GM23338 (cell line): ENCODE data around the gene KLHL36. TPM values are rescaled to one million over a fixed set of nuclear protein-coding genes. Genes with fewer than 3 reads are reported as not detected.

Source experiments
- ATAC-seq: fragments of 200-7000 bp; cut with Tn5 transposase; 3 replicates; pipeline ENCODE4 v1.9.1; 2020
- DNase-seq: peaks from one replicate; pipeline ENCODE4 v3.0.0-alpha.2; 2015; ENCODE audit warnings: low spot score
- H2AFZ ChIP-seq: fragments of 200-600 bp; sonication (generic); 2 replicates; pipeline ENCODE4 v1.8.0; 2016; ENCODE audit warnings: antibody characterized with exemption, mild to moderate bottlenecking, moderate library complexity
- H3F3A ChIP-seq: fragments of 200-600 bp; sonication (generic); replicated peaks from 2 replicates; pipeline ENCODE4 v1.8.0; 2017; ENCODE audit warnings: antibody characterized with exemption, mixed run types, low read depth
- H3K27ac ChIP-seq: fragments of 200-600 bp; sonication (generic); 2 replicates; pipeline ENCODE4 v1.6.1; 2016; ENCODE audit warnings: low read depth
- H3K27me3 ChIP-seq: fragments of 200-600 bp; sonication (generic); 2 replicates; pipeline ENCODE4 v1.8.0; 2016; ENCODE audit warnings: mild to moderate bottlenecking, mixed run types, moderate library complexity; ENCODE audit not compliant: insufficient read depth
- H3K36me3 ChIP-seq: fragments of 200-600 bp; sonication (generic); 2 replicates; pipeline ENCODE4 v1.8.0; 2016; ENCODE audit warnings: mild to moderate bottlenecking; ENCODE audit not compliant: insufficient read depth
- H3K4me1 ChIP-seq: fragments of 200-600 bp; sonication (generic); 2 replicates; pipeline ENCODE4 v1.8.0; 2016; ENCODE audit warnings: mild to moderate bottlenecking, moderate library complexity; ENCODE audit not compliant: insufficient read depth
- H3K4me2 ChIP-seq: fragments of 200-600 bp; sonication (generic); 2 replicates; pipeline ENCODE4 v1.7.1; 2017; ENCODE audit warnings: mixed run types
- H3K4me3 ChIP-seq: fragments of 200-600 bp; sonication (generic); 2 replicates; pipeline ENCODE4 v1.6.1; 2016; ENCODE audit warnings: mixed run types
- H3K79me2 ChIP-seq: fragments of 200-600 bp; sonication (generic); replicated peaks from 2 replicates; pipeline ENCODE4 v1.8.0; 2017; ENCODE audit warnings: mild to moderate bottlenecking; ENCODE audit not compliant: insufficient read depth
- H3K9me2 ChIP-seq: fragments of 200-600 bp; sonication (generic); 2 replicates; pipeline ENCODE4 v1.8.0; 2017; ENCODE audit not compliant: insufficient read depth
- H4K20me1 ChIP-seq: fragments of 200-600 bp; sonication (generic); replicated peaks from 2 replicates; pipeline ENCODE4 v1.8.0; 2017; ENCODE audit warnings: mild to moderate bottlenecking; ENCODE audit not compliant: insufficient read depth
- H3K27ac Mint-ChIP-seq: 2 replicates; pipeline ENCODE4 v1.8.0; 2020; ENCODE audit warnings: inconsistent platforms, mild to moderate bottlenecking, moderate library complexity, mixed read lengths
- H3K27me3 Mint-ChIP-seq: 3 replicates; pipeline ENCODE4 v1.8.0; 2022; ENCODE audit warnings: low read depth, mild to moderate bottlenecking, moderate library complexity, mixed read lengths, inconsistent platforms; ENCODE audit not compliant: insufficient read depth, poor library complexity
- H3K36me3 Mint-ChIP-seq: 3 replicates; pipeline ENCODE4 v1.8.0; 2021; ENCODE audit warnings: low read depth, mild to moderate bottlenecking, inconsistent platforms, moderate library complexity, mixed read lengths
- H3K4me1 Mint-ChIP-seq: 3 replicates; pipeline ENCODE4 v1.8.0; 2020; ENCODE audit warnings: mild to moderate bottlenecking, inconsistent platforms, mixed read lengths
- H3K4me3 Mint-ChIP-seq: 3 replicates; pipeline ENCODE4 v1.8.0; 2021; ENCODE audit warnings: moderate library complexity, mild to moderate bottlenecking, inconsistent platforms, mixed read lengths
- H3K9me3 Mint-ChIP-seq: 3 replicates; pipeline ENCODE4 v1.8.0; 2020; ENCODE audit warnings: moderate library complexity, mild to moderate bottlenecking, inconsistent platforms, mixed read lengths
- CREB1 ChIP-seq: fragments of 250-450 bp; sonication (Bioruptor Pico); IDR thresholded peaks from 2 replicates; pipeline ENCODE4 v1.5.0; 2020; ENCODE audit warnings: low read depth, mild to moderate bottlenecking, moderate library complexity
- EZH2 ChIP-seq: fragments of 200-600 bp; sonication (generic); IDR thresholded peaks from one replicate; pipeline ENCODE4 v1.8.0; 2017; ENCODE audit warnings: antibody characterized with exemption, mild to moderate bottlenecking, low read depth; ENCODE audit not compliant: unreplicated experiment
- EZH2phosphoT487 ChIP-seq: fragments of 200-600 bp; sonication (generic); IDR thresholded peaks from one replicate; pipeline ENCODE4 v1.8.1; 2018; ENCODE audit warnings: antibody characterized with exemption; ENCODE audit not compliant: unreplicated experiment
- JUNB ChIP-seq: IDR thresholded peaks from one replicate; pipeline ENCODE4 v1.6.1; 2016; ENCODE audit warnings: antibody characterized with exemption; ENCODE audit not compliant: unreplicated experiment
- NANOG ChIP-seq: IDR thresholded peaks from 2 replicates; pipeline ENCODE4 v1.6.1; 2016; ENCODE audit warnings: antibody characterized with exemption, borderline replicate concordance
- REST ChIP-seq: IDR thresholded peaks from one replicate; pipeline ENCODE4 v1.6.1; 2018; ENCODE audit warnings: antibody characterized with exemption; ENCODE audit not compliant: unreplicated experiment
- STAT1 ChIP-seq: IDR thresholded peaks from one replicate; pipeline ENCODE4 v1.6.1; 2016; ENCODE audit warnings: antibody characterized with exemption; ENCODE audit not compliant: unreplicated experiment
- ZNF114 ChIP-seq: fragments of 250-450 bp; sonication (Bioruptor Pico); IDR thresholded peaks from 2 replicates; pipeline ENCODE4 v1.5.0; 2020; ENCODE audit warnings: mild to moderate bottlenecking, moderate library complexity
- ZNF331 ChIP-seq: fragments of 250-450 bp; sonication (Bioruptor Pico); IDR thresholded peaks from 2 replicates; pipeline ENCODE4 v1.5.0; 2020; ENCODE audit warnings: low read depth, mild to moderate bottlenecking, moderate library complexity
- ZNF462 ChIP-seq: fragments of 250-450 bp; sonication (Bioruptor Pico); IDR thresholded peaks from 2 replicates; pipeline ENCODE4 v1.5.0; 2020; ENCODE audit warnings: mild to moderate bottlenecking, moderate library complexity
- polyA plus RNA-seq: library from polyadenylated mRNA; unstranded; fragments of >200 nt; fragmentation: Nextera tagmentation; extraction: Ambion mirVana; gene quantifications from 2 replicates; pipeline ENCODE4 v1.2.1, GENCODE V29; 2016
- total RNA-seq: library from RNA; depleted of rRNA; stranded (reverse); fragments of >200 nt; shearing (Covaris generic); gene quantifications from 2 replicates; pipeline ENCODE4 v1.2.3, GENCODE V29; 2014

The KLHL36 gene
- total and polyA plus RNA-seq, 2 experiments from 2014 or later, result 13.4 to 70.4 TPM

- TF ChIP-seq ZNF462 (no peak), CREB1 (CRISPR knock-in tag) (no peak)
Measured at GRCh38 chr16:84633622-84634021, 14.7 kb upstream of the KLHL36 start (continued).

- Histone ChIP-seq H3K79me2 (no peaks in the 10 kb centered on the region), H3K27me3 (no peaks in the 10 kb centered on the region), H3K4me1 (no peaks in the 10 kb centered on the region), H3K9me2 (no peaks in the 10 kb centered on the region), H2AFZ (no peak overlapping the region), H3F3A (no peaks in the 10 kb centered on the region), H3K27ac (no peak overlapping the region), H3K36me3 (no peaks in the 10 kb centered on the region), H3K4me3 (no peak overlapping the region), H3K4me2 (no peak overlapping the region), H4K20me1 (no peaks in the 10 kb centered on the region)
- ATAC-seq (no peak), DNase-seq (no peak)
- Mint-ChIP-seq H3K4me3 (no peak overlapping the region), H3K4me1 (peaks cover 6% of the 10 kb centered on the region), H3K9me3 (no peaks in the 10 kb centered on the region), H3K36me3 (no peaks in the 10 kb centered on the region; the same call in 2 of the 3 replicates), H3K27ac (no peak overlapping the region), H3K27me3 (no peaks in the 10 kb centered on the region)
- TF ChIP-seq CREB1 (CRISPR knock-in tag), result no peak
- TF ChIP-seq ZNF331, result no peak
- TF ChIP-seq REST, result no peak
- TF ChIP-seq STAT1, result no peak
- TF ChIP-seq EZH2phosphoT487, result no peak
- no peak for TF ChIP-seq NANOG
- no peak for TF ChIP-seq ZNF114
- TF ChIP-seq EZH2, result no peak
- no peak for TF ChIP-seq JUNB
Measured at GRCh38 chr16:84635702-84636101, 12.6 kb upstream of the KLHL36 start.
